SU-DHL-6 (cell line): ENCODE data around the gene ADGRD1.

Experiments
- H2AFZ ChIP-seq: fragments of 200-600 bp; sonication (generic); 2 replicates; pipeline ENCODE4 v1.6.1; 2014; ENCODE audit warnings: low read depth, mild to moderate bottlenecking, moderate library complexity, mixed read lengths, antibody characterized with exemption, low read length; ENCODE audit not compliant: severe bottlenecking
- H3F3A ChIP-seq: fragments of 200-600 bp; shearing (Covaris generic); 2 replicates; pipeline ENCODE4 v1.6.0; 2016; ENCODE audit warnings: antibody characterized with exemption, mild to moderate bottlenecking; ENCODE audit not compliant: insufficient read depth
- H3K27ac ChIP-seq: fragments of 200-600 bp; sonication (generic); 2 replicates; pipeline ENCODE4 v1.5.1; 2016; ENCODE audit warnings: low read depth, mild to moderate bottlenecking, low read length, moderate library complexity, mixed read lengths
- H3K27me3 ChIP-seq: fragments of 200-600 bp; sonication (generic), shearing (Covaris generic); 2 replicates; pipeline ENCODE4 v1.6.0; 2014; ENCODE audit warnings: mild to moderate bottlenecking, low read length
- H3K36me3 ChIP-seq: fragments of 200-600 bp; sonication (generic); 2 replicates; pipeline ENCODE4 v1.6.1; 2014; ENCODE audit warnings: mild to moderate bottlenecking, low read length, mixed read lengths
- H3K4me2 ChIP-seq: fragments of 300-600, 200-600 bp; shearing (Covaris generic), sonication (generic); 2 replicates; pipeline ENCODE4 v1.6.0; 2014; ENCODE audit warnings: low read length, low read depth, mild to moderate bottlenecking; ENCODE audit not compliant: poor library complexity, severe bottlenecking
- H3K4me3 ChIP-seq: fragments of 200-600 bp; sonication (generic); 2 replicates; pipeline ENCODE4 v1.5.1; 2014; ENCODE audit warnings: antibody characterized with exemption, low read length, mild to moderate bottlenecking, mixed read lengths; ENCODE audit not compliant: insufficient read depth, poor library complexity, severe bottlenecking
- H3K79me2 ChIP-seq: fragments of 200-600 bp; sonication (generic); 2 replicates; pipeline ENCODE4 v1.6.1; 2014; ENCODE audit warnings: mild to moderate bottlenecking, low read length, moderate library complexity; ENCODE audit not compliant: insufficient read depth
- H3K9ac ChIP-seq: fragments of 200-600 bp; sonication (generic); 2 replicates; pipeline ENCODE4 v1.7.0; 2014; ENCODE audit warnings: mild to moderate bottlenecking, low read length
- H3K9me2 ChIP-seq: fragments of 200-600 bp; sonication (generic); replicated peaks from 2 replicates; pipeline ENCODE4 v1.6.1; 2014; ENCODE audit warnings: low read length; ENCODE audit not compliant: insufficient read depth
- H3K9me3 ChIP-seq: fragments of 200-600 bp; sonication (generic); 2 replicates; pipeline ENCODE4 v1.6.1; 2014; ENCODE audit warnings: low read length, mixed read lengths; ENCODE audit not compliant: insufficient read depth
- H4K20me1 ChIP-seq: fragments of 200-600 bp; sonication (generic); 2 replicates; pipeline ENCODE4 v1.6.1; 2014; ENCODE audit warnings: low read depth, mild to moderate bottlenecking, antibody characterized with exemption, low read length, moderate library complexity, mixed read lengths
- EZH2phosphoT487 ChIP-seq: fragments of 200-600 bp; sonication (generic), shearing (Covaris generic); conservative IDR thresholded peaks from 2 replicates; pipeline ENCODE4 v1.6.1; 2018; ENCODE audit warnings: mild to moderate bottlenecking, antibody characterized with exemption, low read length, moderate library complexity, mixed read lengths
- TF ChIP-seq, protein P1 (sequence below): fragments of 200-600 bp; sonication (generic); IDR thresholded peaks from one replicate; pipeline ENCODE4 v1.5.1; 2017; ENCODE audit warnings: antibody characterized with exemption, mild to moderate bottlenecking, low read length, moderate library complexity; ENCODE audit not compliant: insufficient read depth, poor library complexity, severe bottlenecking

The ADGRD1 gene

DNA sequence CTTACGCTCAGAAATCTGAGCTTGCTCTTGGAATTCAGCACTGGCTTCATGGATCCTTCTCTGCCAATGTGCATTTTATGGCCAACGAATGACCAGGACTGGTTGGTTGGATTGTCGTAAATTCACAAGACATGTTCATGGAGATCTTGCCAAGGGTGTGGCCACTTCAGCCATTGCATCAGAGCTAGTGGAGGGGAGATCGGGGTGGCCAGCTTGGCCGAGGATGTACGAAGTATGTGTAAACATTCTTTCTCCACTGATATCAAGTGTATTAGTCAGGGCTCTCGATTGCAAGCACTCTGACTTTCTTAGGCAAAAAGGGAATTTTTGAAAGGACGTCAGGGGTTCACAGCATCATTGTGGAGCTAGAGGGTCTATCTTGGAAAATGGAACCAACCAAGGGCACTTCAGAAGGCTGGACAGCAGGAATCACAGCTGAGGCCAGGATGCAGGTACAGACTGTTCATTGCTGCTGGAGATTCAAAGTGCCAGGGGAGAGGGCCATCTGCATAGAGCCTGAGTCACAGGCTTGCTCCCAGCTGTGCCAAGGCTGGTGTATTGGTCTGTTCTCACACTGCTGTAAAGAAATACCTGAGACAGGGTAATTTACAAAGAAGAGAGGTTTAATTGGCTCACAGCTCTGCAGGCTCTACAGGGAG lies 32.9 kb upstream of the ADGRD1 start:
- no peaks in the 10 kb centered on the region for H3K36me3 ChIP-seq
- no peaks in the 10 kb centered on the region for H3K9me2 ChIP-seq
- TF ChIP-seq, protein P1, sequence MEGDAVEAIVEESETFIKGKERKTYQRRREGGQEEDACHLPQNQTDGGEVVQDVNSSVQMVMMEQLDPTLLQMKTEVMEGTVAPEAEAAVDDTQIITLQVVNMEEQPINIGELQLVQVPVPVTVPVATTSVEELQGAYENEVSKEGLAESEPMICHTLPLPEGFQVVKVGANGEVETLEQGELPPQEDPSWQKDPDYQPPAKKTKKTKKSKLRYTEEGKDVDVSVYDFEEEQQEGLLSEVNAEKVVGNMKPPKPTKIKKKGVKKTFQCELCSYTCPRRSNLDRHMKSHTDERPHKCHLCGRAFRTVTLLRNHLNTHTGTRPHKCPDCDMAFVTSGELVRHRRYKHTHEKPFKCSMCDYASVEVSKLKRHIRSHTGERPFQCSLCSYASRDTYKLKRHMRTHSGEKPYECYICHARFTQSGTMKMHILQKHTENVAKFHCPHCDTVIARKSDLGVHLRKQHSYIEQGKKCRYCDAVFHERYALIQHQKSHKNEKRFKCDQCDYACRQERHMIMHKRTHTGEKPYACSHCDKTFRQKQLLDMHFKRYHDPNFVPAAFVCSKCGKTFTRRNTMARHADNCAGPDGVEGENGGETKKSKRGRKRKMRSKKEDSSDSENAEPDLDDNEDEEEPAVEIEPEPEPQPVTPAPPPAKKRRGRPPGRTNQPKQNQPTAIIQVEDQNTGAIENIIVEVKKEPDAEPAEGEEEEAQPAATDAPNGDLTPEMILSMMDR = no peak
- TF ChIP-seq EZH2phosphoT487 = no peak
- no peak overlapping the region for H3K9ac ChIP-seq
- no peak overlapping the region for H3K27ac ChIP-seq
- H3K27me3 ChIP-seq = no peaks in the 10 kb centered on the region
- no peaks in the 10 kb centered on the region for H3K9me3 ChIP-seq
- H4K20me1 ChIP-seq = no peaks in the 10 kb centered on the region
- no peaks in the 10 kb centered on the region for H3K79me2 ChIP-seq
- H2AFZ ChIP-seq = no peak overlapping the region
- H3F3A ChIP-seq = no peaks in the 10 kb centered on the region
- H3K4me3 ChIP-seq = no peak overlapping the region
- no peak overlapping the region for H3K4me2 ChIP-seq

GRCh38 chr12:130922511-130922953 lies 31.2 kb upstream of the ADGRD1 start:
- Histone ChIP-seq H3K36me3 (no peaks in the 10 kb centered on the region), H3K27ac (no peak overlapping the region), H3K9ac (no peak overlapping the region), H2AFZ (no peak overlapping the region), H4K20me1 (no peaks in the 10 kb centered on the region), H3K4me3 (no peak overlapping the region), H3K9me3 (no peaks in the 10 kb centered on the region), H3F3A (no peaks in the 10 kb centered on the region), H3K4me2 (no peak overlapping the region), H3K9me2 (no peaks in the 10 kb centered on the region), H3K79me2 (no peaks in the 10 kb centered on the region), H3K27me3 (no peaks in the 10 kb centered on the region)
- TF ChIP-seq, protein P1 = no peak

DNA sequence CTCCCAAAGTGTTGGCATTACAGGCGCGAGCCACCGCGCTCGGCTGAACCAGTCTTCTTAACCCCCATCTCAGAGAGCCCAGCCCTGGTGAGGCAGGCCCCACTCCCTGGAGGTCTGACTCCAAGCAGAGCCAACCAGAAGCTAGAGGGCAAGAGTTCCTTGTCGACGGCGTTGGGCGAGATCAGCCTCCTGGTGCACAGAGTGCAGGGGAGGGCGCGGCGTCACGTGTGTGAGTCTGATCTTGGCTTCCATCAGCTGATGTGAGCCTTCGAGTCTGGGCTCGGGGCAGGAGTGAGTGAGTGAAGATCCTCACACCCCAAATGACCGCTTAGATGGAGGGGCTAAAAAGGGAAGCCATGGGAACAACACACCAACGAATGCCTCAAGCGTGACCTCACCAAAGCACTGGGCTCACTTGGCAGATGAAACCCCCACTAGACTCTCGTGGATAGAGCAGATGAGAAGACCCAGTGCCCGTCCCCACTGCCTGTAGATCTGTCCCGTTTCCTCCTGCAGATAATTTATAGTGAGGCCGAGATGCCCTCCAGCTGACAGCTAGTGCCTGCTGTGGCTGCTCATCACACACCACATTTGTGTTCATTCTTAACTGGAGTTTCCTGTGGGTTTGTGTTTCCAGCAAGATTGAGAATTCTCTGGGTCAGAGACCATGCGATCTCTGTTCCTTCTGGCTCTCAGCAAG lies 28.6 kb upstream of the ADGRD1 start:
- Histone ChIP-seq H3K79me2 (no peaks in the 10 kb centered on the region), H4K20me1 (no peaks in the 10 kb centered on the region), H3K9ac (no peak overlapping the region), H3K9me2 (no peaks in the 10 kb centered on the region), H3K36me3 (no peaks in the 10 kb centered on the region), H2AFZ (no peak overlapping the region), H3K4me2 (no peak overlapping the region), H3K27me3 (no peaks in the 10 kb centered on the region), H3K27ac (no peak overlapping the region), H3F3A (no peaks in the 10 kb centered on the region), H3K9me3 (no peaks in the 10 kb centered on the region), H3K4me3 (no peak overlapping the region)
- TF ChIP-seq, protein P1 = no peak
- no peak for TF ChIP-seq EZH2phosphoT487
